Ammon's horn (tissue), 1 donor: ENCODE results near the gene OTUD3.
A peak's percentile ranks its signal among the peaks of the same experiment; 100 is the strongest.
"Not testable (repeated sequence)": the region's sequence is repeated elsewhere in the genome, so short reads cannot be mapped to it uniquely, and the experiment has no call there.

Experiments used
- DNase-seq: peaks from one replicate; pipeline ENCODE4 v3.0.0-alpha.2; 2016; ENCODE audit warnings: low spot score

The OTUD3 gene

GRCh38 chr1:19882111-19883071 is at the start of gene OTUD3:
Gene OTUD3, plus strand, starts transcription at chr1:19882395. Its CDS starts 119 bp downstream, at chr1:19882514.
- DNase-seq: peak; percentile 98

DNA sequence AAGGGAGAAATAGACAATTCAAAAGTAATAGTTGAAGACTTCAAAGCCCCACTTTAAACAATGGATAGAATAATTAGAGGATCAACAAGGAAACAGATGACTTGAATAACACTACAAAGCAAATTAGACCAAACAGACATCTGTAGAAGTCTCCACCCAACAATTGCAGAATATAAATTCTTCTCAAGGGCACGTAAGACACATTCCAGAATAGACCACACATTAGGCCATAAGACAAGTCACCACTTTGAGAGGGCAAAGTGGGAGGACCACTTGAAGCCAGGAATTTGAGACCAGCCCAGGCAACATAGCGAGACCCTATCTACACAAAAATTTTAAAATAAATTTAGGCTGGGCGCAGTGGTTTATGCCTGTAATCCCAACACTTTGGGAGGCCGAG is 46.6 kb upstream of the OTUD3 start:
- no peak for DNase-seq

GRCh38 chr1:19837866-19838265 is 44.3 kb upstream of the OTUD3 start:
- DNase-seq: no peak

DNA sequence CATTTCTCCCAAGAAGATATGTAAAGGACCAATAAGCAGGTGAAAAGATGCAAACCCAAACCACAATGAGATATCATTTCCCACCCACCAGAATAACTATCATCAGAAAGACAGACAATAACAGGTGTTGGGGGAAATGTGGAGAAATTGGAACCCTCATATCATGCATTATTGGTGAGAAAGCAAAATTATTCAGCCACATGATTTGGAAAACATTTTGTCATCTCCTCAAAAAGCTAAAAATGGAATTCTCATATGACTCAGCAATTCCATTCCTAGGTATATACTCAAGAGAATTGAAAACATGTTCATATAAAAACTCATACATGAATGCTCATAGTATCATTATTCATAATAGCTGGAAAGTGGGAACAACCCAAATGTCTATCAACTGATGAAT is 42.0 kb upstream of the OTUD3 start:
- no peak for DNase-seq

GRCh38 chr1:19844731-19845495 is 37.3 kb upstream of the OTUD3 start:
- DNase-seq: no peak

- DNase-seq: no peak
Observed at GRCh38 chr1:19845555-19845954, 36.6 kb upstream of the OTUD3 start.

- DNase-seq: no peak
Observed at GRCh38 chr1:19846338-19846737, 35.9 kb upstream of the OTUD3 start.

DNA sequence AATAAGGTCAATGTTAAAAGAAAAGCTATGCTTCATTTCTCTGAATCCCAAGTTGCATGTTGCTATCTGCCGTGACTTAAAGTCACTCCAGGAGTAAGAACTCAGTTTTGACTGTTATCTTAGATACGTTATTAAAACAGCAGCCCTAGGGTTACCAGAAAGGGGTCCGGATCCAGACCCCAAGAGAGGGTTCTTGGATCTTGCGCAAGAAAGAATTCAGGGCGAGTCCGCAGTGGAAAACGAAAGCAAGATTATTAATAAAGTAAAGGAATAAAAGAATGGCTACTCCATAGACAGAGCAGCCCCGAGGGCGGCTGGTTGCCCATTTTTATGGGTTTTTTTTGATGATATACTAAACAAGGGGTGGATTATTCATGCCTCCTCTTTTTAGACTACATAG is 34.9 kb upstream of the OTUD3 start:
- DNase-seq: not testable (repeated sequence)

DNA sequence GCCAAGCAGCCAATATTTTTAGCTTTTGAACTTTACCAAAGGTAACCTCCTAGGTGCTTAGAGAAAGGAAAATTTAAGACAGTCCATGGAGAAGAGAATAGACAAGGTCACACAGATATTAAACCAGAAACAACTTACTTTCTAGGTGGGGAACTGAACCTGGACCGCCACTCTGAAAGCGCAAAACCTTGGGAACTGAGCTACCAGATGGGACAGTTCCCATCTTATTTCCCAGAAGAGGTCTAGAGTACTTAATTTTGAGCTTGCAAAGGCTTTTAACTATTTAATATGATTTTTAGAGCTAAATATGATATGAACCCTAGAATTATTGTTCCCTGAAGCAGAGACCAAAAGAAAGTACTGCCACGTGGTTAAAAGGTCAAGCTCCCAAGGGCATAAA is 32.9 kb upstream of the OTUD3 start:
- not testable (repeated sequence) for DNase-seq

DNA sequence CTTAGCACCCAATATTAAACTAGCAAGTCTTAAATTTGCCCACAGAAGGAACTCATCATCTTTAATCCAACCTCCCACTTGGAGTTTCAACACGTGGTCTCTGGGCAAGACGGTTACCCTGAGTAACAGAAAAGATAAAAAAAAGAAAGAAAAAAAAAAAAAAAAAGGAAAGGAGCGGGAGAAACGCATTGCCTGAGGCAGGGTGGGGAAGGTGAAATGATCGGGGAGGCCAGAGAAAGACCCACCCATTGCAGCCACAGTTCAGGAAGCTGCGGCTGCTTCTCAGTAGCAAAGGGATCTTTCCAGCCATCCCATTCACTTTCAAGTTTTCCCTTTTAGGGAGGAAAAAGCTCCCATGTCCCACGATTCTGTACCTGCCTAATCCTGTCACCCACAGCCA is 32.0 kb upstream of the OTUD3 start:
- no peak for DNase-seq

GRCh38 chr1:19852036-19852435 is 30.2 kb upstream of the OTUD3 start:
- DNase-seq: no peak

DNA sequence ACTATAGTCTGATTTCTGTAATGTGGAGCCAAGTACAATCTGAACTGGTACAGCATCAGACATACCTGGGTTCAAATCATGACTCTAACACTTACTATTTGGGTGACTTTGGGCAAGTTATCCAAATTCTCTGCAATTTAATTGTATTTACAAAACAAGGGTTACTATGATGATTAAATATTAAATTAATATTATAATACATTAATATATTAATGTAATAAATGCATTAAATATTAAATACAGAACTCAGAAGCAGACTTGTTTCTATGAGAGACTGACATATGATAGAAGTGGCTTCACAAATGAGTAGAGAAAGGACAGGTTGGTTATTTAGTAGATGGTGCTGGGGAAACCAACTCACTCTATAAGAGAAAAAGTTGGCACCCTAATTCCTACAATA is 27.3 kb upstream of the OTUD3 start:
- DNase-seq: no peak

GRCh38 chr1:19858893-19859292 is 23.3 kb upstream of the OTUD3 start:
- DNase-seq: no peak

- DNase-seq: no peak
Observed at GRCh38 chr1:19859876-19860275, 22.3 kb upstream of the OTUD3 start.

- no peak for DNase-seq
Observed at GRCh38 chr1:19860418-19860817, 21.8 kb upstream of the OTUD3 start.

GRCh38 chr1:19861034-19861433 is 21.2 kb upstream of the OTUD3 start:
- DNase-seq: no peak

GRCh38 chr1:19861842-19862530 is 20.2 kb upstream of the OTUD3 start:
- DNase-seq: no peak

DNA sequence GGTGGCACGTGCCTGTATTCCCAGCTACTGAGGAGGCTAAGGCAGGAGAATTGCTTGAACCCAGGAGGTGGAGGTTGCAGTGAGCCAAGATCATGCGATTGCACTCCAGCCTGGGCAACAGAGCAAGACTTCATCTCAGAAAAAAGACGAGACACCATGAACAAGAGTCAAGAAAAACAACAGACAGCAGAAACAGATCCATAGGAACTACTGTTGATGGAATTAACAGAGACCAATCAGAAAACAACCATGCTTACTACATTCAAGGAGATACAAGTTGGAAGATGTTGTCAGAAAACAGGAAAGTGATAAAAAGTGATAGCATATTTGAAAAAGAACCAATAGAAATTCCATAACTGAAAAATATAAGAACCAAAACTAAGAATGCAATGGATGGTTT is 19.3 kb upstream of the OTUD3 start:
- DNase-seq: no peak

DNA sequence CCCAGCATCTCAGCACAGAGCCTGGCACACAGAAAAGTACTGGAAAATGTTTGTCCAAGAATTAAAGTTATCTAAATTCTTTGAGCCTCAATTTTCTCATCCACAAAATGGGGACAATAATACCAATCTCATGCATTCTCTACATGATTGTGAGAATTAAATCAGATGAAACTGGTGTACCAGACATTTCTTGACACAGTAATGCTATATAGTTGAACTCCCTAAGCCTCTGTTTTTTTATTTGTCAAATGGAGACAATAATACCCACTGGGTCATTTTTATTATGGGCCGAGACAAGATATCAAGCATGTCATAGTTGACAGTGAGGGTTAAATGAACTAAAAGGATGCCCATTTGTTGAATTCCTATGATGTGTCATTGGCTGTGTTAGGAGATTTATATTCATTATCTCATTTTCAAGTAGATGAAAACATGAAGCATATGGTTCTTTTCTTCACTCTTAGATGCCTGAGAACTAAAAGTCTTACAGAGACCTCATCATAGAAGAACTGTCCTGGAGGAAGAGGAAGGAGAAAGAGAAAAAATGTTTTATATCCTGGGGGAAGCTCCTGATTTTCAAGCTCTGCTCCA is 17.5 kb upstream of the OTUD3 start:
- no peak for DNase-seq

DNA sequence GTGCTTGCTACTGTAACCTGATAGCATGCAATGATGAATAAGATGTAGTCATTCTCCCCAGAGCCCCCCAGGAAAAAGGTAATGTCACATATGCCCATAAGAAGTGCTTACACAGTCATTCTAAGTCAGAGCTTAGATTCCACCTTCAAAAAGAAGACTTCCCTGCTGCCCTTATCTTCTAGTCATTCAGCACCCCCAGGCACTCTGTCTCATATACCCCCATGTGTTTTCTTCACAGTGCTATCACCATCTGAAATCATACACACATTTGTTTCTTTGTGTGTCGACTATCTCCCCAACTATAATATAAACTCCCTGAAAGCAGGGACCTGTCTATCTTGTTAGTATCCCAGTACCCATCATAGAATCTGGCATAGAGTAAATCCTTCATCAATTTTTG is 16.2 kb upstream of the OTUD3 start:
- DNase-seq: no peak

DNA sequence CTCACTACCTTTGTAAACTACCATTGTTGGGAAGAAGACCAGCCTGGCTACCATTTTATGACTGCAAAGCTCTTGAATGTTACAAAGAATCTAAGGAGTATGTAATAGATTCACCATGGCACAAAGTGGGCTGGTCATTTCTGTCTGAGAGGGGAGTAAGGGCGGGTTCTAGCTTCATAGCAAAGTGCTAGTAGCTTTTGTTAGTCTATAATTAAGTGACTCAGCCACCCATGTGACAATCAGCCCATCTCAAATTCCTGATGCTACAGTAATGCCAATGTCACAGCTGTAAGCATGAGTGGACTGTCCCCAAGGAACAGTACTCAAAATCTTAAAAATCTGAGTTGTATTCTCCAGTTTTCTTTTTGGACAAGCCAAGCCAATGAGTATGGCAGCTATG is 15.4 kb upstream of the OTUD3 start:
- no peak for DNase-seq

- not testable (repeated sequence) for DNase-seq
Observed at GRCh38 chr1:19868575-19868974, 13.6 kb upstream of the OTUD3 start.
